AG09319 (cell line): Measurements from ENCODE around the gene DUSP19.
A peak's percentile ranks its signal among the peaks of the same experiment; 100 is the strongest.

Experiments
- DNase-seq: peaks from one replicate; pipeline ENCODE4 v3.0.0-alpha.2; 2010; ENCODE audit warnings: low read depth; ENCODE audit errors: extremely low read depth
- TF ChIP-seq, protein P1 (sequence below): IDR thresholded peaks from 2 replicates; pipeline ENCODE4 v1.5.1; 2011; ENCODE audit warnings: low read depth, mild to moderate bottlenecking, inconsistent platforms, low read length, moderate library complexity

DUSP19 gene

DNA sequence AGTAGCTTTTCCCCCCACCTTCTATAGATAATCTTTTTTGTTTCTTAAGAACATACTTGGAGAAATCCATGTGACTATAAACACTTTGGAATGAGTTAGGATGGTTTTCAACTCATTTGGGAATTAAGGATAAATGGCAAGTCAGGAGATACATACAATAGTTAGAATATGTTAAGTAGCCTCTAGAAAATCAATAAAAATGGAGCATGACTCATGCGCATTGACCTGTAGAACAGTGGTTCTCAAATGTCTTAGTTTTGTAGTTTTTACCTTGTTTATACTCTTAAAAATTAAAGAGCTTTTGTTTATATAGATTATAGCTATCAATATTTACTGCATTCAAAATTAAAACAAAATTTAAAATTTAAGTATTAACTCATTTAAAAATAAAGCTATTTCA is 70.4 kb downstream of the DUSP19 start:
- TF ChIP-seq, protein P1, sequence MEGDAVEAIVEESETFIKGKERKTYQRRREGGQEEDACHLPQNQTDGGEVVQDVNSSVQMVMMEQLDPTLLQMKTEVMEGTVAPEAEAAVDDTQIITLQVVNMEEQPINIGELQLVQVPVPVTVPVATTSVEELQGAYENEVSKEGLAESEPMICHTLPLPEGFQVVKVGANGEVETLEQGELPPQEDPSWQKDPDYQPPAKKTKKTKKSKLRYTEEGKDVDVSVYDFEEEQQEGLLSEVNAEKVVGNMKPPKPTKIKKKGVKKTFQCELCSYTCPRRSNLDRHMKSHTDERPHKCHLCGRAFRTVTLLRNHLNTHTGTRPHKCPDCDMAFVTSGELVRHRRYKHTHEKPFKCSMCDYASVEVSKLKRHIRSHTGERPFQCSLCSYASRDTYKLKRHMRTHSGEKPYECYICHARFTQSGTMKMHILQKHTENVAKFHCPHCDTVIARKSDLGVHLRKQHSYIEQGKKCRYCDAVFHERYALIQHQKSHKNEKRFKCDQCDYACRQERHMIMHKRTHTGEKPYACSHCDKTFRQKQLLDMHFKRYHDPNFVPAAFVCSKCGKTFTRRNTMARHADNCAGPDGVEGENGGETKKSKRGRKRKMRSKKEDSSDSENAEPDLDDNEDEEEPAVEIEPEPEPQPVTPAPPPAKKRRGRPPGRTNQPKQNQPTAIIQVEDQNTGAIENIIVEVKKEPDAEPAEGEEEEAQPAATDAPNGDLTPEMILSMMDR = no peak
- DNase-seq = no peak

GRCh38 chr2:183149489-183149888 is 70.9 kb downstream of the DUSP19 start:
- TF ChIP-seq, protein P1 = no peak

More at GRCh38 chr2:183149489-183149888, 70.9 kb downstream of the DUSP19 start:
- DNase-seq = peak; percentile 49
